HepG2 (cell line): ENCODE results near the gene B4GALT7. TPM values are rescaled to one million over a fixed set of nuclear protein-coding genes. Genes with fewer than 3 reads are reported as not detected.
A peak's percentile ranks its signal among the peaks of the same experiment; 100 is the strongest.

Source experiments
- CEBPB ChIP-seq: IDR thresholded peaks from 2 replicates; pipeline ENCODE4 v1.6.1; 2011; ENCODE audit warnings: low read depth, low read length, improper control_type of control experiment, borderline replicate concordance
- KDM3A ChIP-seq: IDR thresholded peaks from 2 replicates; pipeline ENCODE4 v1.6.1; 2018; ENCODE audit warnings: low read depth, missing compliant biosample characterization
- KDM6A ChIP-seq: IDR thresholded peaks from 2 replicates; pipeline ENCODE4 v1.6.1; 2016; ENCODE audit warnings: low read depth
- MEIS2 ChIP-seq: sonication (generic); formaldehyde crosslinking; IDR thresholded peaks from 2 replicates; pipeline ENCODE4 v1.9.0; 2021; ENCODE audit warnings: mild to moderate bottlenecking, missing genetic modification reagents
- SMARCE1 ChIP-seq: fragments of 450-650 bp; IDR thresholded peaks from 2 replicates; pipeline ENCODE4 v1.6.1; 2017; ENCODE audit warnings: borderline replicate concordance
- ZBTB40 ChIP-seq, 2 experiments: fragments of 450-650 bp in 1 of 2; sonication (generic) in 1 of 2; formaldehyde crosslinking in 1 of 2; IDR thresholded peaks; 2 replicates each; pipeline versions ENCODE4 v1.6.1 to v1.8.0; 2016 to 2022; ENCODE audit warnings: antibody characterized with exemption in 1 of 2, mild to moderate bottlenecking in 1 of 2, missing genetic modification reagents in 1 of 2
- ZBTB46 ChIP-seq: sonication (generic); formaldehyde crosslinking; IDR thresholded peaks from 2 replicates; pipeline ENCODE4 v1.4.0; 2020; ENCODE audit warnings: mild to moderate bottlenecking, missing genetic modification reagents, borderline replicate concordance
- polyA plus RNA-seq, 8 experiments: library from polyadenylated mRNA; depleted of rRNA in 3 of 8; stranded (reverse) in 7 of 8; unstranded in 1 of 8; fragments of >200 nt; fragmentation: Illumina TruSeq in 4 of 8; extraction: Trizol in 4 of 8; gene quantifications; 2 replicates each; pipeline versions ENCODE4 v1.2.1 to v1.2.3, GENCODE V29; 2011 to 2016; ENCODE audit warnings: low read depth in 4 of 8, missing spikeins in 1 of 8, mixed read lengths in 1 of 8; ENCODE audit not compliant: insufficient read depth in 1 of 8
- total RNA-seq, 5 experiments: library from RNA; depleted of rRNA; stranded (reverse); fragments of >200 nt; fragmentation: Illumina TruSeq; extraction: Trizol; gene quantifications; 2 replicates each; pipeline ENCODE4 v1.2.3, GENCODE V29; 2016; ENCODE audit warnings: low read depth in 1 of 5
- TF ChIP-seq, protein P1 (sequence below): sonication (generic); formaldehyde crosslinking; IDR thresholded peaks from 2 replicates; pipeline ENCODE4 v1.8.0; 2023; ENCODE audit warnings: mild to moderate bottlenecking, missing genetic modification reagents
- TF ChIP-seq, protein P2 (sequence below): sonication (generic); formaldehyde crosslinking; IDR thresholded peaks from 2 replicates; pipeline ENCODE4 v1.5.0; 2020; ENCODE audit warnings: missing genetic modification reagents
- TF ChIP-seq, protein P3 (sequence below): sonication (generic); formaldehyde crosslinking; IDR thresholded peaks from 2 replicates; pipeline ENCODE4 v1.4.0; 2020; ENCODE audit warnings: missing genetic modification reagents, borderline replicate concordance

B4GALT7 gene
- total and polyA plus RNA-seq, 2 of the 13 experiments (the other 11 are each of a cell fraction or from before 2014, with no cell fraction given) = 16.4 to 20.5 TPM

DNA sequence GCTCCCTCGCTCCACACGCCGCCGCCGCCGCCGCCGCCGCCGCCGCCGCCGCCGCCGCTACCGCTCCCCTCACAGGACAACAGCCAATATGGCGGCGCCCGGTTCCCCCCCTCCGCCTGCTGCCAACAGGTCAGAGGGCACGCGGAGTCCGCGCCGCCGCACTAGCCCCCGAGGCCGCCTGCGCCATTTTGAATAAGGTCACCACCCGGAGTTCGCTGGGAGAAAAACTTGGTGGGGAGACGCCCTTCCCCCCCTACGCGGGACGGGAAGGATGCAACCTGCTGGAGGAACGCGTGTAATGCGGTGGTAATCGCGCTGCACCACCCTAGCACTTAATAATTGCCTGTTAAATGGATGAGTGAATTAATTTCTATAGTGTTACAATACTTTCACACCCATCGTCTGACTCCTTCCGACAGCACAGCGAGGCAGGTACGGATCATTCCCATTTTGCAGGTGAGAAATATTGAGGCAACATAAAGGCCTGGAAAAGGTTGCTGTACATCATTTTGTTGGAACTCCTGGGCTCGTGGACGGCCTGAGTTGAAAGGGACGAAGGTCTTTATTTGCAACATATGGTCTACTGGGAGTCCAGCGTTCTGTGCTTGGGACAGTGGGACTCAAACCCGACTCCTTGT lies 45.3 kb upstream of the B4GALT7 start, which contains the start of gene FAM193B (continued):
- TF ChIP-seq ZBTB40 (IDR thresholded peaks at IDR 0.05) (no peak), ZBTB40 (CRISPR knock-in tag; IDR thresholded peaks at IDR 0.05) (peak; percentile 50; the same call in 1 of the 2 replicates), ZBTB46 (CRISPR knock-in tag) (no peak), SMARCE1 (no peak), KDM6A (no peak), MEIS2 (peak; percentile 41; the same call in 1 of the 2 replicates), CEBPB (no peak), KDM3A (CRISPR knock-in tag) (peak; percentile 77; the same call in 1 of the 2 replicates)
- TF ChIP-seq, protein P1, sequence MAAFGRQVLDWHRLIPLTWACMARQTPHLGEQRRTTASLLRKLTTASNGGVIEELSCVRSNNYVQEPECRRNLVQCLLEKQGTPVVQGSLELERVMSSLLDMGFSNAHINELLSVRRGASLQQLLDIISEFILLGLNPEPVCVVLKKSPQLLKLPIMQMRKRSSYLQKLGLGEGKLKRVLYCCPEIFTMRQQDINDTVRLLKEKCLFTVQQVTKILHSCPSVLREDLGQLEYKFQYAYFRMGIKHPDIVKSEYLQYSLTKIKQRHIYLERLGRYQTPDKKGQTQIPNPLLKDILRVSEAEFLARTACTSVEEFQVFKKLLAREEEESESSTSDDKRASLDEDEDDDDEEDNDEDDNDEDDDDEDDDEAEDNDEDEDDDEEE = no peak
- TF ChIP-seq, protein P2, sequence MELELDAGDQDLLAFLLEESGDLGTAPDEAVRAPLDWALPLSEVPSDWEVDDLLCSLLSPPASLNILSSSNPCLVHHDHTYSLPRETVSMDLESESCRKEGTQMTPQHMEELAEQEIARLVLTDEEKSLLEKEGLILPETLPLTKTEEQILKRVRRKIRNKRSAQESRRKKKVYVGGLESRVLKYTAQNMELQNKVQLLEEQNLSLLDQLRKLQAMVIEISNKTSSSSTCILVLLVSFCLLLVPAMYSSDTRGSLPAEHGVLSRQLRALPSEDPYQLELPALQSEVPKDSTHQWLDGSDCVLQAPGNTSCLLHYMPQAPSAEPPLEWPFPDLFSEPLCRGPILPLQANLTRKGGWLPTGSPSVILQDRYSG (CRISPR knock-in tag) = no peak
- TF ChIP-seq, protein P3, sequence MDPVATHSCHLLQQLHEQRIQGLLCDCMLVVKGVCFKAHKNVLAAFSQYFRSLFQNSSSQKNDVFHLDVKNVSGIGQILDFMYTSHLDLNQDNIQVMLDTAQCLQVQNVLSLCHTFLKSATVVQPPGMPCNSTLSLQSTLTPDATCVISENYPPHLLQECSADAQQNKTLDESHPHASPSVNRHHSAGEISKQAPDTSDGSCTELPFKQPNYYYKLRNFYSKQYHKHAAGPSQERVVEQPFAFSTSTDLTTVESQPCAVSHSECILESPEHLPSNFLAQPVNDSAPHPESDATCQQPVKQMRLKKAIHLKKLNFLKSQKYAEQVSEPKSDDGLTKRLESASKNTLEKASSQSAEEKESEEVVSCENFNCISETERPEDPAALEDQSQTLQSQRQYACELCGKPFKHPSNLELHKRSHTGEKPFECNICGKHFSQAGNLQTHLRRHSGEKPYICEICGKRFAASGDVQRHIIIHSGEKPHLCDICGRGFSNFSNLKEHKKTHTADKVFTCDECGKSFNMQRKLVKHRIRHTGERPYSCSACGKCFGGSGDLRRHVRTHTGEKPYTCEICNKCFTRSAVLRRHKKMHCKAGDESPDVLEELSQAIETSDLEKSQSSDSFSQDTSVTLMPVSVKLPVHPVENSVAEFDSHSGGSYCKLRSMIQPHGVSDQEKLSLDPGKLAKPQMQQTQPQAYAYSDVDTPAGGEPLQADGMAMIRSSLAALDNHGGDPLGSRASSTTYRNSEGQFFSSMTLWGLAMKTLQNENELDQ = no peak
